HG03060 (cell line): ENCODE data around the gene GLRX.

Experiments
- ATAC-seq: cut with Tn5 transposase; IDR thresholded peaks from one replicate; pipeline ENCODE4 v1.9.1; 2021; ENCODE audit warnings: low read depth, moderate number of reproducible peaks; ENCODE audit not compliant: unreplicated experiment

Gene GLRX

DNA sequence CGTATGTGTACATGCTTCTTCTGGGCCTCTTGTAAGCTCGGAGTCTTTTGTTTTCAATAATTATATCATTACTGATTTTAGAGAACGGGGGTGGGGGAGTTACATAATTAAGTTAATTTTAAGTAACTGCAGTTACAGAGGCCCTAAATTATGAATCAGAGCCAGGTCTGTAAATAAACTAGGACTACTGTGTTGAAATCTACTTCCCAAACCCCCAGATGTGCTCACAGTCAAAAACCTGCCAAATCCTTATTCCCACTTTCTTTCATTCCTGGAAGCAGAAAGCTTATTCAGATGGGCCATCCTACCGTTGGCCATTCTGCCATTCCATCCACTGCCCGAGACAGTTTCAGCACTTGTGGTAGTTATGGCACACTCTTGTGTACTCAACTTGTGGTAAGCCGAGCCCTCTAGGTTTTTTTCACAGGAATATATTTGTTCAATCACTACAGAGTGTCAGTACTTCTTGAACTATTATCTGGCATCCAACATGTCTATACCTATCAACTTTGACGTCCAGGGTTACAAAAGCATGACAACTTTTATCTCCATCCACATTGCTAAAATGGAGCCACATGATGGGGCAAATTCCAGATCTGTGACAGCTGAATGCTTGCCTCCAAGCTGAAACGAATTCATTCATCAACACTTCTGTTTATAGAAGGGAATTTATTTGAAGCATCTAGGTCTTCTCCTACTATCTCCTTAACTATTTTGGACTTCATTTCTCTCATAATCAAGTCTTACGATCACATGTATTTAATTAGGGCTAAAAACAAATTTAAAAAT, 37.8 kb downstream of the GLRX start:
- no peak for ATAC-seq

DNA sequence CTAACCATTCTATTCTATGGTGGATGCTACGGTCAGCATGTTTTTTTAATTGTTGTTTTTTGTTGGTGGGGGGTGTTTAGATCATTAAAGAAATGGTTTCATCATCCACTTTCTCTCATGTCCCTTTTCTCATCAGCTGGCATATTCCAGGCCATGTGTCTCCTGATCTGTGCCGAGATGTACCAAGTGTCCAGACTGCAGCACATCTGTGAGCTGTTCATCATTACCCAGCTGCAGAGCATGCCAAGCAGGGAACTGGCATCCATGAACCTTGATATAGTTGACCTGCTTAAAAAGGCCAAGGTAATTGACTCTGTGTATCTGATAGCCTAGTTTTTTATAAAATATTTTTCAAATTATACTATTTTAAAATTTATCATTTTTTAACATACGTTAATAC, 38.9 kb downstream of the GLRX start:
- ATAC-seq = no peak

DNA sequence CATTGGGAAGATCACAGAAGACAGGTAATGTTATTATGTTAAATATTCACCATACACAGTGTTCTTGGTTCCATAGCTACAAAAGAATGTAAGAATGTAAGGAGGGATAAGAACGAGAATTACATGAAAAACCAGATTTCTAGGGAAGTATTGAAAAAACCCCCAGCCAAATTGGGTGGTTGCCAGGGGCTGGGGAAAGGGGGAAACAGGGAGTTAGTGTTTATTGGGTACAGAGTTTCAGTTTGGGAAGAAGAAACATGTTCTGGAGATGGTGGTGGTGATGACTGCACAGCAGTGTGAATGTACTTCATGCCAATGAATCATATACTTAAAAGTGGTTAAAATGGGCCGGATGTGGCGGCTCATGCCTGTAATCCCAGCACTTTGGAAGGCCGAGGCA, 40.3 kb downstream of the GLRX start:
- no peak for ATAC-seq

DNA sequence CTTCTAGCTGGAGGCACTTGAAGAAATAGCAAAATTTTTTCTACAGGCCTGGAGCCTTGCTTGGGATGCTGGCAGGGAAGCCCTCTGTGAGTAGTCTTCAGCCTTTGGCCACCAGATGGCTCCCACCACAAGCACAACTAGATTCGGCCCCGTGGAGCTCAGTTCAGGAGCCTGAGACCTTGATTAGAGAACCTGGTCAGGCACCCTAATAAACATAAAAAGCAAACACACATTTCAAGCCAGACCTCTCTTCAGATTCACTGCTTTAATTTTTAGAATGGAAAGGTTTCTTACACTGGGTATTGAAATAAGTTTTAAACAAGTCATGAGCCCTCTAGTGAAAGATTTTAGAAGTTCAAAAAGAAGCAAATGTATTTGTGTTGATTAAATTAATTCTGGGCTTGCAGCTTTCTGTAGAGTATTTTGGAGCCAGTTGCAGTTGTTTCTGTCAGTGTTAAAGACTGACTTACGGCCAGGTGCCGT, 41.4 kb downstream of the GLRX start:
- ATAC-seq = peak; percentile 81

DNA sequence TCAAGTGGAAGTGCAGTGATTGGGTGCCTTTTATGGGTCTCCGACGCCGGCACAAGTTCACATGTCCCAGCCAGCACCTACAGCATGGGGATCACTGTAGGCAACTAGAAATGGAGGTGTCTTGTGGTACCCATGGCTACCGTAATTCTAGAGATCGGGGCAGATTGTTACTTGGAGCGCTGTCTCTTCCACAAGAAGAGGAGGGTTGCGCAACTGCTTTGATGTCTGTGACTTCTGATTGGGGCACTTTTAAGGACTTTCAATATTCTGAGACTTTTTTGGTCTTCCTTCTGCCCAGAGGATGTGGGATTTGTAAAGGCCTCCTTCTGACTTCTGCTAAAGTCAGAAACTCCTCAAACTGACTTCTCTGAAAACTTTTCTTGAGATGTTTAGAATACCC, 41.9 kb downstream of the GLRX start:
- no peak for ATAC-seq

DNA sequence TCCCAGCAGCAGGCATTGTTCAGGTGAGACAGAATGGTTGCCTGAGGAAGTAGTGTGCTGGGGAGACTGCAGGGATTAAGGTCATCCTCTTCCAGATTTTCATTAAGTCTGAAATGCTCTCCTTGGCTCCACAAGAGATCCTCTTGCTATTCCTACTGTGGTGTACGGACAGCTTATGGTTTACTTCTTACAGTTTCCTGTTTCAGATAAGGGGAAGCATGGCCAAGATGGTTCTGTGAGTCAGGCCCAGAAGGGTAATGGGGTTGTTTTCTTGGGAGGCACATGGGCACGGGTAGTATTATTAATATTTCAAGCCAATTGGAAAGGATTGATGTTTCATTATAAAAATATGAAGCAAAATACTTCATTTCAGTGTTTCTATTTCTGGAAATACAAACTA, 42.9 kb downstream of the GLRX start:
- ATAC-seq = no peak

DNA sequence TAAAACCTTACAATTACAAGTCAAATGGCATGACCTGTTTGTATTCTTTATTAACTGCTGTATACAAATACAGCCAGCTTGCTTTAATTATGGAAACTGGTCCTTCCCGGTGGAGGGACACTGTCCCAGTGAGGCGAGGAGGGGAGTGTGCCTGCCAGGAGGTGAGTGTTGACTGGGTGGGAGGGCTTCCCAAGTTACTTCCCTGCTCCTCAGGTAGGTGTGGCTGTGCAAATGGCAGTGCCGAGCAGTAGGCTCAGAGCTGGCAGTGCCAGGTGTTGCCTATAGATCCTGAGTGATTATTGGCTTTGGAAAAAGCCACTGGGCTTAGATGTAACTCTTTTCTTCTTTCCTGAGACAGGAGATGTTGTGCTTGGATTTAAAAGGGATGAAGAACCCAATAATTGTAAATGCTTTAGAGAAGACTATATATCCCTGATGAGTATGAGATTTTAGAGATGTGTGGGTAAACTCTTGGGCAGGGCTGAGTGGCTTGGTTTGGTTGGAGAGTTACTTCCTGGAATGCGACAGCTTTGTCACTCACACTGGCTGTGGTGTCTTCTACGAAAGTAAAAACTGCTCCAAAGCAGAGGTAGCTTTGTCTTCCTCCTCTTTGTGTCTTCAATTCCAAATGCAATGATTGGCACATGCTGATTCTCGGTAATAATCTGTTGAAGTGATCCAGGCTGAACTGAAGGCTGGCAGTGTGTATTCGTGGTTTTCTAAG, 43.7 kb downstream of the GLRX start:
- no peak for ATAC-seq

DNA sequence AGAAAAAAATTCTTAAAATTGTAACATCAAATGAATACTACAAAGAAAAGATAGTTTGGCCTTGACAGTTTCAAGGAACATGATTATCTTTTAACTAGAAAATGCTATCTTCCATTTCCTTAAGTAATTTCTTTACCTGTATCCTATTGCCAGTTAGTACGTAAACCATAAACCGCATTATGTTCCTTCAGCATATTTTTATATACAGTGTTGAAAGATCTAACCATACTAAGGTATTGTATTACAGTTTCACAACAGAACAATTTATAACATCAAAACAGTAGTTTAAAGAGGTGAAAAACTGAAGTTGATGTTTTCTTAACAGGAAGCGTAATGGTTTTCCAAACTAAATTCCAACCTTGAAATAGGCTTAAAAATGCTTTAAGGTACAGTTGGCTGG, 45.1 kb downstream of the GLRX start:
- ATAC-seq = no peak

DNA sequence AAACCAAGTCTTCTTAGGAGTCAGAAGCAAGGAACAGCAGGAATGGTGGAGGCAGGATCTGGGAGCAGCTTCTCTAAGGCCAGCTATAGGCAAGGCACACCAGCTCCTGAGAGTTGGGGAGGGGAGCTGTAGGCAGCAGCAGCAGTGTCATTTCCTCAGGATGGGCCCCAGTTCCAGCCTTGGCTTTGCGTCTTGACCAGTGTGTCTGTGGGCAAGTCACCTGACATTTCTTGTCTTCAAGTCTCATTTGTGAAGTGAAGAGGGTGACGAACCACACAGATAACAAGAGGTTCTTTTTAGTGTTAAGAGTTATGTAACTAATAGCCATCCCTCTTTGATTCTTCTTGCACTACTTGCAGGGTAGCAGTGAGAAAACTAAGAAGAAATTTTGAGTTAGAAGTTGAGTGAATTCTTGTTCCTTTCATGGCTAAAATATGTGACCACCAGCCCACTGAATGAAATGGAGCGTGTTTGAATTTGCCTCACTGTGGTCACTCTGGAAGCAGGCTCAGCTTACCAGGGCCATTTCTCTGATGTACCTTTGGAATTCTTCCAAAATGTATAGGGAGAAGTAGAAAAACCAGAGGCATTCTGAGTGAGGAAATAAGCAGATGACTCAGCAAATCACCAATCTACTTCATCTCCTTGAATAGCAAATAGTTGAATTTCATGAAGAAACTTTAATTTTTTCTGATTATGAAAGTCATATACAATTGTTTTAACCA, 49.0 kb downstream of the GLRX start:
- ATAC-seq = no peak

DNA sequence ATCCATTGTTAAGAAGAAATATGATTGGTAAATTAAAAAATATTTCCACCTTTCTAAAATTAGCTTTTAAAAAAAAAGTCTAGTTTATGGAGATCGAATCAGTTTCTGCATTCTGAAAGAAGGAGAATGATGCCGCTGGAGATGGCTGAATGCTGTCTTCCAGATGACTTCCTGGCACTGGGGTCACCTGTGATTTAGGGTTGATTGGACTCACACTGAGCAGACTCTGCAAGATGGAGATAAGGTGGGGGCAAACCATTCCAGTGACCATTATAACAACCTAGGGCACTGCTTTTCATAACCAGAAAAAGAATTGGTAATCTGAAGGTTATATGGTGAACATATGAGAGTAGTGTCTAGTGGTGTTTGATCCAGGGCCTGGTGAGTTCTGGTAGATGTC, 50.6 kb downstream of the GLRX start:
- ATAC-seq = no peak

DNA sequence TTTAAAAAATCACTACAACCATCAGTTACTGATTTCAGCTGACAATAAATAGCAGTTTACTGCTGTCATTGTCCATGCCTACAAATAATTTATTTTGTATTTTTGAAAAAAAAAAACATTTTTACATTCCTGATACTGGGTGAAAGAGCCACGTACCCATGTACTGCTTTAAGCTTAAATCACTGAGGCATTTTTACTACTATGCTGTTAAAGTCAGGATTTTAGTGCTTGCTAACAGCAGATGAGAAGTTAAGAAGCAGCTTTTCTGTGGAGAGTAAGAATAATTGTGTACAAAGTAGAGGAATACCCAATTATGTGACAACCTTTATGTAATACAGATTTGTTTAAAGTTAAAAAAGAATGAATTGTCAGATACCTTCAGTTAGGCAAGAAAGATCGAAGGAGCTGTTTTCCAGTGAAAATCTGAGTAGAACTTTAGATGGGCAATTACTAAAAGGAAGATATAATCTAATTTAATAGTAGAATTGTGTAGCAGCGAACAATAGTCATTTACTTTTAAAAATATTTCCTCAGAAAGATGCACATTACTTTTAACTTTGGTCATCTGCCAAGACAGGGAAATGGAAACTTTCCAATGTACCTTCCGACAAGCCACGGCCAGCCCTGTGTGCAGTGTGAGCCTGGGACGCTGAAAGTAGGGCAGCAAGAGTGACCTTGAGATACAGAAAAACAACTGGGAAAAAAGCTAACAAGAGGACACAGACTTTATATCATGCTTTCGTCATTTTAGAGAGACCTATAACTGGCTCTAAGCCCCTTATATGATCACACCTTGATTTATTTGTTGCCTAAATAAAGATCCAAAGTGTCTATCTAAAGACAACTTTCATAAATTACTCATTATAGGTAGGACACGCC, 51.5 kb downstream of the GLRX start:
- ATAC-seq = no peak

DNA sequence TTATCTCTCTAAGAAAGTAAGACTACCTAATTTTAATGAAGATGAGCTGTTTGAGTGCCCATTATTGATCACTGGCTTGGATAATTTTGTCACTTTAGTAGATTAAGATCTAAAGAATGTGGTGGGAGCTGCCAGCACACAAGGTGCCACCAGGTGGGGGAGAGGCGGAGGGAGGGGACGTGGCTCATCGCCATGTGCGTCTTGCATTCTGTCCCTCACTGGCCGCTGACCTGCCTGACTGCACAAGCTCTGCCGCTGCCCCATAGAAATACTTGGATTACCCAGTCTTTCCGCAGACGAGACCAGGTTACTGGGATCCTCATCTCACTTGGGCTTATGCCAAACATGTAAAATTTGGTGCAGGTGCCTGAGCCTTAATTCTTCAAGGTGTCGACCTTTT, 53.8 kb downstream of the GLRX start:
- no peak for ATAC-seq

DNA sequence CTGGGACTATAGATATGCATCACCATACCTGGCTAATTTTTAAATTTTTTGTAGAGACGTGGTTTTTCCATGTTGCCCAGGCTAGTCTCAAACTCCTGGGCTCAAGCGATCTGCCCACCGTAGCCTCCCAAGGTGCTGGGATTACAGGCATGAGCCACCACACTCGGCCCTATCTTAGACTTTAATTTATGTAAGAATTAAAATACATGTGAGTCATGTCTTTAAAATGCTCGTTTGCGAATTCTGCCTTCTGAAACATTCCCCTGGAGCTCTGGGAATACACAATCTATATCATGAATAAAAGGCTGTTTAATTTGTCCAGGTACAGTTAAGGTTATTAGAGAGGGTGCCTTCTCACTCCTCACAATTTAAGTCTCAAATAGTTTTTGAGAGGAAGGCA, 58.6 kb downstream of the GLRX start:
- ATAC-seq = no peak
